Measurements from ENCODE around the gene IVD. TPM values are rescaled to one million over a fixed set of nuclear protein-coding genes. Genes with fewer than 3 reads are reported as not detected.

IVD gene
- total and polyA plus RNA-seq, 9 of the 15 experiments (the other 6 are each of a cell fraction or from before 2014, with no cell fraction given), result 0.15 to 4.5 (median 2.4) TPM

GRCh38 chr15:40456299-40456712 lies 50.7 kb downstream of the IVD start (continued):
- no peak for TF ChIP-seq PYGO2 (tag; IDR thresholded peaks at IDR 0.05)
- TF ChIP-seq MXI1 (IDR thresholded peaks at IDR 0.05; ENCODE audit: low read depth, low read length), result no peak
- no peak for TF ChIP-seq SMARCB1 (IDR thresholded peaks at IDR 0.05; ENCODE audit: insufficient read length, low read depth)
- no peak for TF ChIP-seq PHTF2 (CRISPR knock-in tag; IDR thresholded peaks at IDR 0.05)
- TF ChIP-seq E2F4 (CRISPR knock-in tag; IDR thresholded peaks at IDR 0.05; ENCODE audit: low read depth), result no peak
- TF ChIP-seq CEBPB (tag; IDR thresholded peaks at IDR 0.05), result no peak
- no peak for TF ChIP-seq MBD2 (IDR thresholded peaks at IDR 0.05; ENCODE audit: borderline replicate concordance, low read depth)
- TF ChIP-seq, protein P1, sequence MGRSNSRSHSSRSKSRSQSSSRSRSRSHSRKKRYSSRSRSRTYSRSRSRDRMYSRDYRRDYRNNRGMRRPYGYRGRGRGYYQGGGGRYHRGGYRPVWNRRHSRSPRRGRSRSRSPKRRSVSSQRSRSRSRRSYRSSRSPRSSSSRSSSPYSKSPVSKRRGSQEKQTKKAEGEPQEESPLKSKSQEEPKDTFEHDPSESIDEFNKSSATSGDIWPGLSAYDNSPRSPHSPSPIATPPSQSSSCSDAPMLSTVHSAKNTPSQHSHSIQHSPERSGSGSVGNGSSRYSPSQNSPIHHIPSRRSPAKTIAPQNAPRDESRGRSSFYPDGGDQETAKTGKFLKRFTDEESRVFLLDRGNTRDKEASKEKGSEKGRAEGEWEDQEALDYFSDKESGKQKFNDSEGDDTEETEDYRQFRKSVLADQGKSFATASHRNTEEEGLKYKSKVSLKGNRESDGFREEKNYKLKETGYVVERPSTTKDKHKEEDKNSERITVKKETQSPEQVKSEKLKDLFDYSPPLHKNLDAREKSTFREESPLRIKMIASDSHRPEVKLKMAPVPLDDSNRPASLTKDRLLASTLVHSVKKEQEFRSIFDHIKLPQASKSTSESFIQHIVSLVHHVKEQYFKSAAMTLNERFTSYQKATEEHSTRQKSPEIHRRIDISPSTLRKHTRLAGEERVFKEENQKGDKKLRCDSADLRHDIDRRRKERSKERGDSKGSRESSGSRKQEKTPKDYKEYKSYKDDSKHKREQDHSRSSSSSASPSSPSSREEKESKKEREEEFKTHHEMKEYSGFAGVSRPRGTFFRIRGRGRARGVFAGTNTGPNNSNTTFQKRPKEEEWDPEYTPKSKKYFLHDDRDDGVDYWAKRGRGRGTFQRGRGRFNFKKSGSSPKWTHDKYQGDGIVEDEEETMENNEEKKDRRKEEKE (IDR thresholded peaks at IDR 0.05; ENCODE audit: borderline replicate concordance in 1 of 2, control insufficient read depth in 1 of 2, low read depth in 2 of 2, low read length in 1 of 2), result no peak
